Spleen (tissue), 11 donors: ENCODE results near the gene C14orf93. TPM values are rescaled to one million over a fixed set of nuclear protein-coding genes. Genes with fewer than 3 reads are reported as not detected.

Experiments
- DNase-seq: peaks from one replicate; pipeline ENCODE4 v3.0.0-alpha.2; 2020
- H3K27ac ChIP-seq, 8 donors: fragments of 200-600 bp; sonication (generic) in 7 of 8; 1 replicate in 4 of 8; 2 replicates in 4 of 8; pipeline versions ENCODE4 v1.5.0 to v1.8.0; 2016 to 2021; ENCODE audit warnings: inconsistent platforms in 4 of 8, mild to moderate bottlenecking in 4 of 8, moderate library complexity in 1 of 8
- H3K27me3 ChIP-seq, 7 donors: fragments of 200-600 bp; sonication (generic) in 6 of 7; replicated peaks in 1 of 7; 1 replicate in 4 of 7; 2 replicates in 3 of 7; pipeline versions ENCODE4 v1.5.0 to v1.8.0; 2016 to 2021; ENCODE audit warnings: inconsistent platforms in 3 of 7, mild to moderate bottlenecking in 1 of 7
- H3K36me3 ChIP-seq, 6 donors: fragments of 200-600 bp; sonication (generic) in 5 of 6; 1 replicate in 4 of 6; 2 replicates in 2 of 6; pipeline versions ENCODE4 v1.5.0 to v1.8.0; 2016 to 2021; ENCODE audit warnings: inconsistent platforms in 2 of 6
- H3K4me1 ChIP-seq, 6 donors: fragments of 200-600 bp; sonication (generic) in 5 of 6; 1 replicate in 3 of 6; 2 replicates in 3 of 6; pipeline versions ENCODE4 v1.5.0 to v1.8.0; 2016 to 2021; ENCODE audit warnings: inconsistent platforms in 3 of 6
- H3K4me3 ChIP-seq, 8 donors: fragments of 200-600 bp; sonication (generic) in 7 of 8; 1 replicate in 4 of 8; 2 replicates in 4 of 8; pipeline versions ENCODE4 v1.5.0 to v1.8.0; 2016 to 2021; ENCODE audit warnings: inconsistent platforms in 4 of 8, mild to moderate bottlenecking in 4 of 8, moderate library complexity in 2 of 8
- H3K9me3 ChIP-seq, 8 donors: fragments of 200-600 bp; sonication (generic) in 7 of 8; 1 replicate in 4 of 8; 2 replicates in 4 of 8; pipeline versions ENCODE4 v1.5.0 to v1.8.0; 2016 to 2021; ENCODE audit warnings: inconsistent platforms in 4 of 8
- POLR2A ChIP-seq, 3 donors: fragments of 450-650 bp; IDR thresholded peaks; one replicate each; pipeline ENCODE4 v1.5.1; 2017; ENCODE audit warnings: antibody characterized with exemption in 3 of 3, mild to moderate bottlenecking in 1 of 3
- POLR2AphosphoS5 ChIP-seq, 3 donors: sonication (generic); formaldehyde crosslinking; IDR thresholded peaks; one replicate each; pipeline ENCODE4 v1.5.1; 2017; ENCODE audit warnings: antibody characterized with exemption in 3 of 3
- WGBS, 5 donors: extraction: QIAGEN DNeasy Blood & Tissue Kit in 3 of 5; methylation state at CpG; one replicate each; pipeline versions ENCODE4 v1.1.5 to v1.1.7; 2013 to 2018; 5-methylcytosine and 5-hydroxymethylcytosine counted together
- intact Hi-C: fragments of 100-400 bp; cut with DNase I; formaldehyde crosslinking; loops from one replicate; pipeline ENCODE4 v1.15.0; 2023; ENCODE audit warnings: low total_unique reads
- polyA plus RNA-seq, 3 donors: library from polyadenylated mRNA; stranded (reverse); fragments of 200-250 nt; gene quantifications; one replicate each; pipeline ENCODE4 v1.2.1, GENCODE V29; 2013
- total RNA-seq, 7 donors: library from RNA; depleted of rRNA in 3 of 7; stranded (reverse); fragments of >200 nt in 3 of 7; fragmentation: NEBNext Ultra II Directional in 4 of 7; extraction: Animal tissue kit (Norgen Biotek cat#: 25700) in 4 of 7; gene quantifications; one replicate each; pipeline versions ENCODE4 v1.1.0 to v1.2.1, GENCODE V29; 2016 to 2021
- TF ChIP-seq, protein P1 (sequence below), 11 experiments: fragments of 200-600 bp in 7 of 11; fragments of 450-650 bp in 4 of 11; sonication (generic) in 4 of 11; IDR thresholded peaks in 8 of 11; conservative IDR thresholded peaks in 3 of 11; 1 replicate in 7 of 11; 2 replicates in 4 of 11; pipeline versions ENCODE4 v1.4.0 to v1.8.0; 2016 to 2021; ENCODE audit warnings: antibody characterized with exemption in 11 of 11, inconsistent platforms in 4 of 11, mild to moderate bottlenecking in 1 of 11
- donor health status: healthy with polysubstance abuse.
- donor health status: DM: no; HTN: no; CAD: no; lungs with moderate emphysema.
- donor health status: DM: no; HTN: no; CAD: no.
- donor health status: Bipolar disorder and iron deficiency.
- donor health status: healthy.
- donor health status: DM: no; HTN: no; CAD: no.
- donor health status: DM: yes; HTN: yes; CAD: no.

C14orf93 gene
- total and polyA plus RNA-seq, 10 donors, result 7.3 to 27.0 (median 10.6) TPM

- Histone ChIP-seq H3K4me3 (no peak overlapping the region), H3K36me3 (peaks cover 0 to 21% (median 18%) of the 10 kb centered on the region in 6 donors), H3K27ac (no peak overlapping the region), H3K4me1 (peaks cover 13 to 30% (median 22%) of the 10 kb centered on the region in 6 donors), H3K27me3 (peaks cover 0 to 8% (median 0%) of the 10 kb centered on the region in 7 donors), H3K9me3 (no peaks in the 10 kb centered on the region)
- 94 to 97% (median 96%) methylated on average over 12 of the region's 12 CpGs for WGBS, 5 donors
- intact Hi-C loops, result no loop called here
- no peak for DNase-seq
- TF ChIP-seq, protein P1, sequence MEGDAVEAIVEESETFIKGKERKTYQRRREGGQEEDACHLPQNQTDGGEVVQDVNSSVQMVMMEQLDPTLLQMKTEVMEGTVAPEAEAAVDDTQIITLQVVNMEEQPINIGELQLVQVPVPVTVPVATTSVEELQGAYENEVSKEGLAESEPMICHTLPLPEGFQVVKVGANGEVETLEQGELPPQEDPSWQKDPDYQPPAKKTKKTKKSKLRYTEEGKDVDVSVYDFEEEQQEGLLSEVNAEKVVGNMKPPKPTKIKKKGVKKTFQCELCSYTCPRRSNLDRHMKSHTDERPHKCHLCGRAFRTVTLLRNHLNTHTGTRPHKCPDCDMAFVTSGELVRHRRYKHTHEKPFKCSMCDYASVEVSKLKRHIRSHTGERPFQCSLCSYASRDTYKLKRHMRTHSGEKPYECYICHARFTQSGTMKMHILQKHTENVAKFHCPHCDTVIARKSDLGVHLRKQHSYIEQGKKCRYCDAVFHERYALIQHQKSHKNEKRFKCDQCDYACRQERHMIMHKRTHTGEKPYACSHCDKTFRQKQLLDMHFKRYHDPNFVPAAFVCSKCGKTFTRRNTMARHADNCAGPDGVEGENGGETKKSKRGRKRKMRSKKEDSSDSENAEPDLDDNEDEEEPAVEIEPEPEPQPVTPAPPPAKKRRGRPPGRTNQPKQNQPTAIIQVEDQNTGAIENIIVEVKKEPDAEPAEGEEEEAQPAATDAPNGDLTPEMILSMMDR (IDR thresholded peaks at IDR 0.05 in 8 of 11, conservative IDR thresholded peaks at IDR 0.05 in 3 of 11), result peak in 1 of 11 experiments; percentile 2
- TF ChIP-seq POLR2A (IDR thresholded peaks at IDR 0.05), result no peak
Observed at GRCh38 chr14:23055147-23055550, 45.2 kb upstream of the C14orf93 start.

DNA sequence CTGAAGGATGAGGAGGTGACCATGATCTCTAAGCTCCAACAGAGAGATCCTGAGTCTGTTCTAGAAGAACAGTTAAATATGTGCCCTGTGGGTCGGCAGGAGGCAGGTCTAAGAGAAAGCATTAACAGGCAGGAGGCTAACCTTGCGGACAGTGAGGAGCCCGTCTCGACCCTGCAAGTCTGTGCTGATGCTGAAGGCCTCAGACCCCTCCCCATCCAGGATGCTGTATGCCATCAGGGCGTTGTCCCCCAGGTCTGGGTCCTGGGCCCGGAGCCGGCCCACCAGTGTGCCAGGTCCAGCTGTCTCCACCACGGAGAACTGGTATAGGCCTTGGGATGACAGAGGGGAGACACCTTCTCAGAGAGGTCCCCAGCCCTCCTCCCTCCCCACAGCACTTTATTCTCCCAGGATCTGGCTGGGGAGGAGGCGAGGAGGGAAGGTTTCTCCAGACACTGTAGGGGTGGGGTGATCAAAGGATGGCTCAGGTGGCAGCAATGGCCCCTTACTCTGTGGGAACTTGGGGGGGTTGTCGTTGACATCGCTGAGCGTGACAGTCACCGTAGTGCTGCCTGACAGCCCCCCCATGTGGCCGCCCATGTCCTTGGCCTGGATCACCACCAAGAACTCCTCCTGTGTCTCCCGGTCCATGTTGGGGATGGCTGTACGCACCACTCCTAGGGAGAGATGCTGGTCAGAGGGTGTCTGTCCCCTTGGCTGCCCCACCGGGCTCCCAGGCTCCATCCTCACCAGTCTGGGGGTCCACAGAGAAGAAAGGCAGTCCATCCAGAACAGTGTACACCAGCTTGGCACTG lies 44.3 kb upstream of the C14orf93 start:
- peaks cover 13 to 30% (median 22%) of the 10 kb centered on the region in 6 donors for H3K4me1 ChIP-seq
- H3K9me3 ChIP-seq, result no peaks in the 10 kb centered on the region
- TF ChIP-seq, protein P1 (IDR thresholded peaks at IDR 0.05 in 8 of 11, conservative IDR thresholded peaks at IDR 0.05 in 3 of 11), result peak in 3 of 11 experiments; percentile 15 to 27 (median 22)
- no peak for TF ChIP-seq POLR2AphosphoS5 (IDR thresholded peaks at IDR 0.05)
- peaks cover 0 to 8% (median 0%) of the 10 kb centered on the region in 7 donors for H3K27me3 ChIP-seq
- 49 to 87% (median 75%) methylated on average over 5 to 17 of the region's 17 CpGs for WGBS, 5 donors
- H3K36me3 ChIP-seq, result peaks cover 0 to 11% (median 9%) of the 10 kb centered on the region in 6 donors
- no peak overlapping the region for H3K4me3 ChIP-seq
- no peak for DNase-seq
- H3K27ac ChIP-seq, result no peak overlapping the region
- intact Hi-C loops, result no loop called here

- Histone ChIP-seq H3K9me3 (no peaks in the 10 kb centered on the region), H3K4me3 (no peak overlapping the region), H3K4me1 (peaks cover 13 to 25% (median 22%) of the 10 kb centered on the region in 6 donors), H3K27ac (no peak overlapping the region), H3K27me3 (peaks cover 0 to 8% (median 0%) of the 10 kb centered on the region in 7 donors), H3K36me3 (peaks cover 0 to 3% (median under 1%) of the 10 kb centered on the region in 6 donors)
- WGBS, 5 donors, result 90 to 97% (median 95%) methylated on average over 2 to 10 of the region's 10 CpGs
- intact Hi-C loops, result no loop called here
- TF ChIP-seq, protein P1 (IDR thresholded peaks at IDR 0.05 in 8 of 11, conservative IDR thresholded peaks at IDR 0.05 in 3 of 11), result no peak
- no peak for TF ChIP-seq POLR2A (IDR thresholded peaks at IDR 0.05)
- no peak for DNase-seq
Observed at GRCh38 chr14:23053426-23053825, 43.5 kb upstream of the C14orf93 start.

- Histone ChIP-seq H3K4me3 (no peak overlapping the region), H3K36me3 (no peaks in the 10 kb centered on the region), H3K27ac (no peak overlapping the region), H3K9me3 (no peaks in the 10 kb centered on the region), H3K27me3 (peaks cover 0 to 11% (median 0%) of the 10 kb centered on the region in 7 donors), H3K4me1 (peaks cover 12 to 20% (median 14%) of the 10 kb centered on the region in 6 donors)
- intact Hi-C loops, result no loop called here
- TF ChIP-seq POLR2A (IDR thresholded peaks at IDR 0.05) (no peak), POLR2AphosphoS5 (IDR thresholded peaks at IDR 0.05) (no peak)
- TF ChIP-seq, protein P1 (IDR thresholded peaks at IDR 0.05 in 8 of 11, conservative IDR thresholded peaks at IDR 0.05 in 3 of 11), result no peak
- no peak for DNase-seq
- WGBS, 5 donors, result 72 to 90% (median 86%) methylated on average over 3 of the region's 3 CpGs
Observed at GRCh38 chr14:23052671-23053070, 42.7 kb upstream of the C14orf93 start.
